ENCODE results near the gene LPO. TPM values are rescaled to one million over a fixed set of nuclear protein-coding genes. Genes with fewer than 3 reads are reported as not detected.
A peak's percentile ranks its signal among the peaks of the same experiment; 100 is the strongest.

The LPO gene
- total and polyA plus RNA-seq, 10 of the 15 experiments (the other 5 are each of a cell fraction or from before 2014, with no cell fraction given): 0.03 to 0.11 (median 0.06) TPM; not detected in 7

DNA sequence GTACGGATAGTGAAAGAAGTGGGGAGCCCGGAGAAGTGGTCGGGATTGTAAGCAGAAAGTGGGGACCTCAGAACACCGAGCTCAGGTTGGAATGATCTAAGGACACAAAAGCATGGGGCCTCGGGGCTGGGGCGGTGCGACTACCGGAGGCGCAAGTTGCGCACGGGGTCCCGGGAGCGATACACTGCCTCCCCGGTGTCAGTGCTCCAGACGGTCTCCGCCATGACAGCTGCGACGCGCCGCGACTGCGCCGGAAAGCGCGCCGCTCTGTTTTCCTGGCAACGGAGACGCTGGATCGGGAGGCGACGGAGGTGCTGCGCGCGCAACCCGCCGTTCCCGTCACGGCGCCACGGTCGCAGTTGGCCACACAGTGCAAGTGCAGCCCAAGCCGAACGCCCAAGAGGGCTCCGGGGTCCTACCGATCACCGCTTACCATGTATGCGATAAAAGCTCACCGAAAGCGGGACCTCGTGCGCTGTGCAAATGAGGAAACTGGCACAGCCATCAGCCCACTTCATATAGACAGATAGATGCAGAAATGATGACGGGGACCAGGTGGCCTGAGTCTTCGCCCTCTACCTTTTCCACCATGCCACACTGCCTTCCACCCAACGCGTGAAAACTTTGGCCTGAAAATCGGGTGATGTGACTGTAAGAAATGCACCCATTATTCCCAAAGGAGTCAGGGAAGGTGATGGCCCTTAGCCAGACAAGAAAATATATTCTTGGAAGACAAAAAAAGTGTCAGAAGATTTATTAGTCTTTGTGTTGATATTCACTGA, 19.2 kb upstream of the LPO start, which contains the start of gene MKS1:
MKS1 (minus strand) TSS at position 249 of the 782 bp plus-strand sequence; CDS start at position 224, 25 bp downstream.
- ChIA-PET CTCF (interaction anchor here (1.0 to 8.2 kb wide), 5 partner anchors 9 to 31 kb away, joined by 3 to 65 read pairs (median 4); no protein-coding TSS in a partner anchor), POLR2A (interaction anchor here (0.5 to 3.0 kb wide), 5 partner anchors 11 to 401 kb away, joined by 3 to 25 read pairs (median 5); no protein-coding TSS in a partner anchor), SMC1A (ENCODE audit: uncharacterized antibody, unreplicated experiment) (interaction anchor here (2.3 to 2.6 kb wide), 2 partner anchors 10 to 14 kb away, joined by 8 to 26 read pairs; no protein-coding TSS in a partner anchor), RAD21 (ENCODE audit: unreplicated experiment) (interaction anchor here (0.9 to 2.3 kb wide), 5 partner anchors 12 to 98 kb away, joined by 3 to 9 read pairs (median 3); no protein-coding TSS in a partner anchor)
- no peaks in the 10 kb centered on the region for H4K20me1 ChIP-seq (ENCODE audit: control insufficient read depth, insufficient read depth)
- H3K36me3 ChIP-seq (ENCODE audit: control insufficient read depth in 2 of 2, insufficient read depth in 2 of 2, low read length in 1 of 2): no peaks in the 10 kb centered on the region
- peak within 1 kb of the TSS; percentile 91 for H3K4me2 ChIP-seq (ENCODE audit: control insufficient read depth, insufficient read depth)
- peak within 1 kb of the TSS; percentile 63 for H3K27ac ChIP-seq (ENCODE audit: control insufficient read depth, insufficient read depth)
- in situ Hi-C loops (cut with MboI) (no loop called here), intact Hi-C loops (cut with micrococcal nuclease; ENCODE audit: unreplicated experiment) (no loop called here)
- DNase-seq (ENCODE audit: low read depth, low spot score) (peak; percentile 84), ATAC-seq (peak; percentile 100), FAIRE-seq (peak; percentile 97)
- H2AFZ ChIP-seq (ENCODE audit: control insufficient read depth, low read depth, low read length): peak within 1 kb of the TSS; percentile 99
- TSS peak; percentile 72 for BruUV-seq (replicated peaks)
- H3K27me3 ChIP-seq (replicated peaks in 1 of 2; ENCODE audit: control insufficient read depth in 2 of 2, insufficient read depth in 2 of 2, low read length in 1 of 2): no peaks in the 10 kb centered on the region
- 2% methylated on average over 56 of the region's 56 CpGs for WGBS (ENCODE audit: insufficient coverage, insufficient replicate concordance, low lambda C conversion rate, missing lambda C conversion rate)
- H3K4me3 ChIP-seq: peak within 1 kb of the TSS; percentile 69
- no peaks in the 10 kb centered on the region for H3K9me3 ChIP-seq (replicated peaks; ENCODE audit: control insufficient read depth, insufficient read depth, low read length)
- peak within 1 kb of the TSS; percentile 78 for H3K9ac ChIP-seq (ENCODE audit: control insufficient read depth, insufficient read depth, low read length)
- H3K79me2 ChIP-seq (ENCODE audit: control insufficient read depth, insufficient read depth, low read length): no peaks in the 10 kb centered on the region; the same call in 1 of the 2 replicates
- H3K4me1 ChIP-seq (ENCODE audit: control insufficient read depth, insufficient read depth, low read length): peaks cover 12% of the 10 kb centered on the region
- TF ChIP-seq FOXK2 (IDR thresholded peaks at IDR 0.05) (no peak), CHD4 (IDR thresholded peaks at IDR 0.05) (no peak), ZBTB4 (CRISPR knock-in tag; IDR thresholded peaks at IDR 0.05) (no peak), NFXL1 (IDR thresholded peaks at IDR 0.05; ENCODE audit: borderline replicate concordance) (no peak), CHD1 (IDR thresholded peaks at IDR 0.05; ENCODE audit: low read depth, low read length) (0 out of 2 replicates have a peak, but pooled peaks have one; percentile 55), ZBED1 (IDR thresholded peaks at IDR 0.05; ENCODE audit: borderline replicate concordance) (no peak), NR2C2 (IDR thresholded peaks at IDR 0.05; ENCODE audit: borderline replicate concordance, control insufficient read depth, insufficient read length, low read depth) (no peak), RAD51 (IDR thresholded peaks at IDR 0.05) (no peak), BCL11A (IDR thresholded peaks at IDR 0.05; ENCODE audit: low read depth, low read length) (no peak), ZBTB33 (IDR thresholded peaks at IDR 0.05) (no peak), GATAD2B (conservative IDR thresholded peaks at IDR 0.05; ENCODE audit: low read depth) (peak; percentile 28; the same call in 1 of the 2 replicates), ZNF592 (IDR thresholded peaks at IDR 0.05) (no peak), ZNF217 (IDR thresholded peaks at IDR 0.05) (no peak)

Data from GM12878 (cell line).